HFFc6 (cell line): Measurements from ENCODE around the gene SLK. TPM values are rescaled to one million over a fixed set of nuclear protein-coding genes. Genes with fewer than 3 reads are reported as not detected.

Experiments
- DNase-seq: peaks from one replicate; pipeline ENCODE4 v3.0.0-alpha.2; 2018
- H3K27ac Mint-ChIP-seq: 2 replicates; pipeline ENCODE4 v1.8.0; 2020; ENCODE audit warnings: mild to moderate bottlenecking, mixed read lengths
- H3K27me3 Mint-ChIP-seq: 2 replicates; pipeline ENCODE4 v1.8.0; 2021; ENCODE audit warnings: mild to moderate bottlenecking, moderate library complexity, mixed read lengths; ENCODE audit not compliant: insufficient read depth
- H3K36me3 Mint-ChIP-seq: 2 replicates; pipeline ENCODE4 v1.8.0; 2021; ENCODE audit warnings: low read depth, mixed read lengths
- H3K4me1 Mint-ChIP-seq: 2 replicates; pipeline ENCODE4 v1.8.0; 2020; ENCODE audit warnings: low read depth, mixed read lengths
- H3K4me3 Mint-ChIP-seq: 2 replicates; pipeline ENCODE4 v1.8.0; 2020; ENCODE audit warnings: mild to moderate bottlenecking, moderate library complexity, mixed read lengths
- H3K9me3 Mint-ChIP-seq: 2 replicates; pipeline ENCODE4 v1.8.0; 2020; ENCODE audit warnings: mild to moderate bottlenecking, mixed read lengths
- CTCF ChIP-seq: fragments of 200-600 bp; sonication (generic); IDR thresholded peaks from 2 replicates; pipeline ENCODE4 v1.5.0; 2021; ENCODE audit warnings: antibody characterized with exemption, mild to moderate bottlenecking
- total RNA-seq, 6 experiments: library from RNA; stranded (reverse); fragmentation: NEBNext Ultra II Directional; extraction: Animal tissue kit (Norgen Biotek cat#: 25700); gene quantifications; 2 replicates in 1 of 6; 3 replicates in 5 of 6; pipeline ENCODE4 v1.2.3, GENCODE V29; 2021

SLK gene
- total RNA-seq, 6 experiments from 2014 or later: 21.6 to 29.9 (median 27.3) TPM

DNA sequence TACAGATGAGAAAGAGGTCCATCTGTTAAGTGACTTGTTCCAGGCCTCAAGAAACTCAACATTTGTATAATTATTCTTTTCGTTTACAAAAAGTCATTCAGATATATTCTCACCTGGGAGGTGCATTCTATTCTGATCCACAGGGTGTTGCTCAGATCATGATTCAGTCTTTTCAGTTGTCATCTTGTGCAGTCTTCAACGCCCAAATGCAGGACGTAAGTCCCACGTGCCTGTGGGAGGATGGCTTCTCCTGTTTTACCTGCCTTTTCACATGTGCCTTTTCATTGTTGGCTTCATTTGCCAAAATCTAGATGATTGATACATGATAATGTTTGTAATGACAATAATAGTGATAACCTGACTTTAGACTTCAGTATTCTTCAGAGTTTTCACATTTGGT, 46.5 kb downstream of the SLK start:
- H3K36me3 Mint-ChIP-seq: no peaks in the 10 kb centered on the region
- H3K27ac Mint-ChIP-seq: no peak overlapping the region; the same call in 1 of the 2 replicates
- no peaks in the 10 kb centered on the region for H3K9me3 Mint-ChIP-seq

DNA sequence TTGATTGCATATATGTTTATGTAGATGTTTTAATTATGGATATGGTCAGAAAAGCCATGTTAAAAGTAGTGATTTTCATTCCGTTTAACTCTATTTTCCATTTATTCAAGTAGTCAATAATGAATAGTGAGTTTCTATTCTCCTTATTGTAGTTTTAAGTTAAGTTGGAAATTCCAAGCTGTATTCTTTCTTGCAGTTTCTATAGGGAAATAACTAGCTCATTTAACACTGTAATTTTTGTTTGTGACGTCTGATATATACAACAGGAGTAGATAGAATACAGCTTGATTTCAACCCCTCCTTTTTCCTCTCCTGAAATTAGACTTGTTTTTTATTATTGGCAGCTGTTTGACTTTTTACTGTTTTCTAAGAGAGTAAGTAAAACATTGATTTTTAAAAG, 47.2 kb downstream of the SLK start:
- Mint-ChIP-seq H3K4me1 (peaks cover 15% of the 10 kb centered on the region), H3K9me3 (no peaks in the 10 kb centered on the region), H3K27ac (no peak overlapping the region), H3K27me3 (no peaks in the 10 kb centered on the region), H3K4me3 (no peak overlapping the region), H3K36me3 (peaks cover 2% of the 10 kb centered on the region)
- TF ChIP-seq CTCF: no peak
- no peak for DNase-seq

More for the DNA sequence above, 46.5 kb downstream of the SLK start:
- Mint-ChIP-seq H3K4me1 (peaks cover 15% of the 10 kb centered on the region), H3K4me3 (no peak overlapping the region), H3K27me3 (no peaks in the 10 kb centered on the region)
- no peak for DNase-seq
- TF ChIP-seq CTCF: no peak

- Mint-ChIP-seq H3K4me1 (peaks cover 39% of the 10 kb centered on the region), H3K36me3 (peaks cover 22% of the 10 kb centered on the region), H3K27me3 (no peaks in the 10 kb centered on the region), H3K27ac (no peak overlapping the region), H3K9me3 (no peaks in the 10 kb centered on the region), H3K4me3 (no peak overlapping the region)
- TF ChIP-seq CTCF: no peak
- no peak for DNase-seq
Observed at GRCh38 chr10:104016661-104017060, 49.7 kb downstream of the SLK start.

- peaks cover 35% of the 10 kb centered on the region for H3K4me1 Mint-ChIP-seq
- H3K27me3 Mint-ChIP-seq: no peaks in the 10 kb centered on the region
- TF ChIP-seq CTCF: no peak
- H3K9me3 Mint-ChIP-seq: no peaks in the 10 kb centered on the region
- no peak overlapping the region for H3K27ac Mint-ChIP-seq
- peaks cover 32% of the 10 kb centered on the region for H3K36me3 Mint-ChIP-seq
- no peak overlapping the region for H3K4me3 Mint-ChIP-seq
- DNase-seq: no peak
Observed at GRCh38 chr10:104018471-104018870, 51.5 kb downstream of the SLK start.

- no peak overlapping the region for H3K4me3 Mint-ChIP-seq
- DNase-seq: peak; percentile 43
- H3K27ac Mint-ChIP-seq: peak overlapping the region; percentile 33; the same call in 1 of the 2 replicates
- no peak for TF ChIP-seq CTCF
- H3K27me3 Mint-ChIP-seq: no peaks in the 10 kb centered on the region
- H3K36me3 Mint-ChIP-seq: peaks cover 44% of the 10 kb centered on the region
- no peaks in the 10 kb centered on the region for H3K9me3 Mint-ChIP-seq
- peaks cover 35% of the 10 kb centered on the region for H3K4me1 Mint-ChIP-seq
Observed at GRCh38 chr10:104020020-104020419, 53.1 kb downstream of the SLK start.

GRCh38 chr10:104021246-104021645, 54.3 kb downstream of the SLK start:
- H3K9me3 Mint-ChIP-seq: no peaks in the 10 kb centered on the region
- H3K27ac Mint-ChIP-seq: no peak overlapping the region
- no peak for TF ChIP-seq CTCF
- H3K36me3 Mint-ChIP-seq: peaks cover 44% of the 10 kb centered on the region
- no peak for DNase-seq
- H3K27me3 Mint-ChIP-seq: no peaks in the 10 kb centered on the region
- H3K4me3 Mint-ChIP-seq: no peak overlapping the region
- peaks cover 35% of the 10 kb centered on the region for H3K4me1 Mint-ChIP-seq
